HG03060 (cell line): ENCODE measurements around the gene ADAMTS5.

ENCODE experiments used
- ATAC-seq: cut with Tn5 transposase; IDR thresholded peaks from one replicate; pipeline ENCODE4 v1.9.1; 2021; ENCODE audit warnings: low read depth, moderate number of reproducible peaks; ENCODE audit not compliant: unreplicated experiment

Gene ADAMTS5

GRCh38 chr21:26967062-26967913 is at the start of gene ADAMTS5:
Gene ADAMTS5 (minus strand): TSS chr21:26967088. CDS start chr21:26966391, 697 bp downstream.
- no peak for ATAC-seq

GRCh38 chr21:27001526-27001925 is 34.6 kb upstream of the ADAMTS5 start:
- ATAC-seq, result no peak

GRCh38 chr21:26983576-26983975 is 16.7 kb upstream of the ADAMTS5 start:
- no peak for ATAC-seq

GRCh38 chr21:26982767-26983166 is 15.9 kb upstream of the ADAMTS5 start:
- no peak for ATAC-seq

GRCh38 chr21:26977746-26978145 is 10.9 kb upstream of the ADAMTS5 start:
- no peak for ATAC-seq

GRCh38 chr21:26973226-26973625 is 6.3 kb upstream of the ADAMTS5 start:
- no peak for ATAC-seq

- ATAC-seq, result no peak
Measured at GRCh38 chr21:26972192-26972591, 5.3 kb upstream of the ADAMTS5 start.

- ATAC-seq, result no peak
Measured at GRCh38 chr21:26969971-26970725, 3.3 kb upstream of the ADAMTS5 start.

GRCh38 chr21:26966649-26967061 is 233 bp downstream of the ADAMTS5 start:
- no peak for ATAC-seq

- ATAC-seq, result no peak
Measured at GRCh38 chr21:26965907-26966581, 844 bp downstream of the ADAMTS5 start.

- no peak for ATAC-seq
Measured at GRCh38 chr21:26965040-26965906, 1.6 kb downstream of the ADAMTS5 start.

- ATAC-seq, result no peak
Measured at GRCh38 chr21:26964170-26964778, 2.6 kb downstream of the ADAMTS5 start.

- no peak for ATAC-seq
Measured at GRCh38 chr21:26962621-26963181, 4.2 kb downstream of the ADAMTS5 start.

GRCh38 chr21:26961698-26962097 is 5.2 kb downstream of the ADAMTS5 start:
- ATAC-seq, result no peak

- ATAC-seq, result no peak
Measured at GRCh38 chr21:26958788-26959187, 8.1 kb downstream of the ADAMTS5 start.

GRCh38 chr21:26956813-26957212 is 10.1 kb downstream of the ADAMTS5 start:
- no peak for ATAC-seq

- ATAC-seq, result no peak
Measured at GRCh38 chr21:26956216-26956615, 10.7 kb downstream of the ADAMTS5 start.

- ATAC-seq, result no peak
Measured at GRCh38 chr21:26954662-26955121, 12.2 kb downstream of the ADAMTS5 start.

GRCh38 chr21:26952374-26953066 is 14.4 kb downstream of the ADAMTS5 start:
- no peak for ATAC-seq
